Inferior parietal cortex (tissue), 1 donor: ENCODE data around the gene OR6B3.

Experiments
- DNase-seq: peaks from one replicate; pipeline ENCODE4 v3.0.0-alpha.2; 2016; ENCODE audit errors: extremely low spot score

Gene OR6B3

DNA sequence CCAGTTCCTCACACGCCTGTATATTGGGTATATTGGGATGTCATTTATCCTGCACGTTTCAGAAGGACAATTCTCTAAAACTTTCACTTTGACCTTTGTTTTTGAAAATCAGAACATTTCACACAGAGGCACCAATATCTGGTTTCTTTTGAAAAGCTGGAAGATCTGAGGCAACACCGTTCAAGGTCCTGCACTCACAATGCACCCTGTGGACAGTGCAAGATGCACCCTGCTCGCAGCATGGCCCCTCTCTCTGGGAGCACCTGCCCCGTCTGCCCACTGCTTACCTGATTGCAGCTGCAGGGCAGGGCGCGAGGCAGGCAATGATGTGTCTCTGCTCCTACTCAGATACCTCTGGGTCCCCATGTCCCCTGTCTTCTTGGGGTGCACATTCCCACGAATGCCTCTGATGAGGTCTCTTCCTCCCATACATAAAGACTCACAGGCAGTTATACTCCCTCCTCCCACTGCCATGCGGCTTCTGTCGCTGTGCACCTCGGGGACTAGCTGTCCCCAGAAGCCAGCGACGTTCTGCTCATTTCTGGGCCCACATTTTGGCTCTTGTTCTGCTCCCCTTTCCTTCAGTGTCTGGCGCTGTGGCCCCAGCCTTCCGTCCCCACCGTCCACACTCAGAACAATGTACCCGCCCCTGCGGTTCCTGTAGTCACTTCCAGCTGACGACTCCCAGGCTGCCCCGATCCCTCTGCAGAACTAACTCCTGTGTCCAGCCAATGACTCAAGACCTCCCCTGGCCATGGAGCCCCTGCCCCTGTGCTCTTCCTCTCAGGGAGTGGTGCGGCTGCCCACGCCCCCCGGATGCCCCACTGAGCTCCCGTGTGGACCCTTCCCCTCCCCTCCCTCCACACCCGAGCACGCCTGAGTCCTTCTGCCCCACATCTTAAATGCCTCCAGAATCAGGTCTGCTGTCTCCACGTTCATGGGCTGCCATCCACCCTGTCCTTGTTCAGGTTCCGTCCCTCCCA is at the start of gene OR6B3:
Gene OR6B3 (minus strand): TSS at position 349 of the 983 bp plus-strand sequence.
- DNase-seq, result no peak

DNA sequence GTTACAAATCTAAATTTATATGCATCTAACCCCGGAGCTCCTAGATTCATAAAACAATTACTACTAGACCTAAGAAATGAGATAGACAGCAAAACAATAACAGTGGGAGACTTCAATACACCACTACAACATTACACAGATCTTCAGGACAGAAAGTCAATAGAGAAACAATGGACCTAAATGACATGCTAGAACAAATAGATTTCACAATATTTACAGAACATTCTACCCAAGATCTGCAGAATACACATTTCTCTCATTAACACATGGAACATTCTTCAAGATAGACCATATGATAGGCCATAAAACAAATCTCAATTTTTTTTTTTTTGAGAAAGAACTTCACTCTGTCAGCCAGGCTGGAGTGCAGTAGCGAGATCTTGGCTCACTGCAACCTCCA is 45.0 kb upstream of the OR6B3 start:
- DNase-seq, result no peak

GRCh38 chr2:240095556-240096523 is 42.5 kb upstream of the OR6B3 start:
- DNase-seq, result no peak

DNA sequence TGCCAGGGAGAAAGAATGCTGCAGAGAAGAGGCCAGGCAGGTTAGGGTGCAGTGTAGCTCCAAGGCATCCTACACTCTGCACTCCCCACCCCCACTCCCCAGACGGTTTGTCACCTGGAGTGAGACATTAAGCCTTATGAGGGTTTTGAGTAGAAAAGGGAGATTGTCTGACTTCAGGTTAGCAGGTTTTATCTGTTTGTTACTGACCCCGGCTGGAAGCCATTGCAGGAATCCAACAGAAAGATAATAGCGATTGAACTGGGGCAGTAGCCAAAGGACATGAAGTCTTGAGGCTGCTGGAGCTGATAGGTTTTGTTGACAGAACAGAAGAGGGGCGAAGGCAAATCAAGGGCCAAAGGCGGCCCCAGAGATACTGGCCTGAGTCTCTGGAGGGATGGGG is 36.0 kb upstream of the OR6B3 start:
- DNase-seq, result no peak

DNA sequence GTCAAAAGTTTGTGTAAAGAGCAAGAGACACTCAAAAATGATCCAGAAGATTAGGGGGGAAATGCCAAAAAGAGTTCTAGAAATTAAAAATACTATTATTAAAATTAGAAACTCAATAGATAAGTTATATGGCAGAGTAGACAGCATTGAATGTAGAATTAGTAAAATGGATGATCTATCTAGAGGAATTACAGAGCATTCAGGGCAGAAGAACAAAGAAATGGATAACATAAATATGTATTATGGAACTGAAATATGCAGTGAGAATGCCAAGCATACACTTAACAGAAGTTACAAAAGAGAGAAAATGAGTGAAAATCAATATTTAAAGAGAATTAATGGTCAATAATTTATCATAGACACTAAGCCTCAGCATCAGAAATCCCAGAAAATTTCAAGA is 33.2 kb upstream of the OR6B3 start:
- DNase-seq, result no peak

DNA sequence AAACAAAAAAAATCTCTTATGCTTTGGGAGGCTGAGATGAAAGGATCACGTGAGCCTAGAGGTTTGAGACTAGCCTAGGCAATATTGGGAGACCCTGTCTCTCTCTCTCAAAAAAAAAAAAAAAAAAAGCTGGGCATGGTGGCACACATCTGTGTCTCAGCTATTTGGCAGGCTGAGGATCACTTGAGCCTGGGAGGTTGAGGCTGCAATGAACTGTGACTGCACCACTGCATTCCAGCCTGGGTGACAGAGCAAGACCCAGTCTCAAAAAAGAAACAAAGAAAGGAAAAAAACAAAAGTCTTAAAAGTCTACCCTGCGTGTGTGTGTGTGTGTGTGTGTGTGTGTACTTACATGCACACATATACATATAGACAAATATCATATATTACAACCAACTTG is 25.3 kb upstream of the OR6B3 start:
- DNase-seq, result no peak

DNA sequence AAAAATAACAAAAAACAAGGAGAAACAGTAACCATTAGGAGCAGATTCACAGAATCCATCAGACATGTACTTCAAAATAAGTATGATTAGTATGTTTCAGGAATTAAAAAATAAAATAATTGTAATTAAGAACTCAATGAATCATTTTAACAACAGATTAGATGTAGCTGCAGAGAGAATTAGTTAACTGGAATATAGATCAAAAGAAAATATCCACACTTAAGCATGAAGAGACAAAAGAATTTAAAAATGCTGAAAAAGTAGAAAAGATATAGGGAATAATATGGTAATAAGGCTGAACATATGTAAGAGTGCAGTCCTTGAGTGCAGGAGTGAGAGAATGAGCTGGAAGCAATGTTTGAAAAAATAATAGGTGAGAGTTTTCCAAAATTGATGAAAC is 24.1 kb upstream of the OR6B3 start:
- no peak for DNase-seq

DNA sequence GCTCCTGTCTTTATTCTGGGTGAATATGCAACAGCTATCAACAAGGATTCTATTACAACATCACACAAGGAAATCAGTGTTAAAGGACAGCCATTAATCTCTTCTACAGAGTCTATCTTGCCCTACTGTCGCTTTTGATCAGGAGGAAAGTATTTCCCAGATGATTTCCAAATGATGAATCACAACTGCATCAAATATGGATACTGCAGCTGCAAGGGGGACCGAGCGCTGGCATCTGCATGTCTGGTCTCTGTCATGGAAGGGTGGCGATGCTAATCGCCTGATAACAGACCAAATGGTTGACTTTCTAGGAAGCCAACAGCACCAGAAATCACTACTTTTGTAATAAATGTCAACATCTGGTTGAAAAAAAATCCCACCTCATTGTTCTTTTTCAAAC is 21.2 kb upstream of the OR6B3 start:
- no peak for DNase-seq

DNA sequence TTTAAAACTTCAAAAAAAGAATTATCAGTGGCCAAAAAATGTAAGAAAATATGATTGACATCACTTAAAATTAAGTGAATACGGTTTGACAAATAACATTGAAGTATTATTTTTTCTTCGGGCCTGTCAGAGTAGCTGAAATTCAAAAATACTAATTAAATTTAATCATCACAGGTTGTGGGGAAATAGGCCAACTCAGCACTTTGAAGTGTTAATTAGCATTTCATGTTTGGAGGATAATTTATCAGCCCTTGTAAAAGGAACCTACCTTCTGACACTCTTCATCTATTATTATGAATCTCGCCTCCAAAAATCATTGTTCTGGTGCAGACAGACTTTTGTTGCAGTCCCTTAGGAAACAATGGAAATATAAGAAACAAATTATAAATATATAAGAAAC is 17.6 kb upstream of the OR6B3 start:
- DNase-seq, result no peak

- DNase-seq, result no peak
Observed at GRCh38 chr2:240069829-240070228, 16.5 kb upstream of the OR6B3 start.

DNA sequence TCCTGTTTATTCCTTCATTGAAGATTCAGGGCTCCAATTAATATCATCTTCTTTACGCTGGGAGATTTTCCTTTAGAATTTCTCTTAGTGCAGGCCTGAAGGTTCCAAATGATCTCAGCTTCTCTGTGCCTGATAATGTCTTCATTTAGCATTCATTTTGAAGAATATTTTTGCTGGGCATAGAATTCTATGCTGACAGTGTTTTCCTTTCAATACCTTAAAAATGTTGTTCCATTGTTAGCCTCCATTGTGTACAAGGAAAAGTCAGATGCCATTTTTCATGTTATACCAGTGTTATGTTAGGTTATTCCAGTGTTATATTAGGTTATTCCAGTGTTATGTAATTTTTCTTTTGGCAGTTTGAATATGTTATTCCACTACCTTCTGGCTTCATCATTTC is 14.9 kb upstream of the OR6B3 start:
- no peak for DNase-seq

DNA sequence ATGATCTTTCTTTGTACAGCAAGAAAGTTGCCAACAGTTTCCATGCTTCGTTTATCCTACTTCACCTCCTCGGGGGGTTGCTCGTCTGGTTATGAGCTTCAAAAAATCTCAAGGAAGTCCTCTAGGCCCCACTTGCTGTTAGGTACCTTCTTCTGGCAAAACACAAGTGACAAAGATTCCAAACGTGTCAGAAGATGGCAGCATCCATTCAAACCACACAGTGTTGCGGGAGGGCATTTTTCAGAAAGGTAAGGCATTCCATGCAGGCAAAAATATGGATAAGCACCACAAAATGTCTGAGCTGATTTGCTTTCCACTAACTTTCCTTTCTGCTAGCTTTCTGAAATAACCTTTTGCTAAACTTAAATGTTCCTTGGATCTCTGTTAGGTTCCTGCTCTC is 13.2 kb upstream of the OR6B3 start:
- no peak for DNase-seq

- no peak for DNase-seq
Observed at GRCh38 chr2:240064898-240065297, 11.6 kb upstream of the OR6B3 start.

DNA sequence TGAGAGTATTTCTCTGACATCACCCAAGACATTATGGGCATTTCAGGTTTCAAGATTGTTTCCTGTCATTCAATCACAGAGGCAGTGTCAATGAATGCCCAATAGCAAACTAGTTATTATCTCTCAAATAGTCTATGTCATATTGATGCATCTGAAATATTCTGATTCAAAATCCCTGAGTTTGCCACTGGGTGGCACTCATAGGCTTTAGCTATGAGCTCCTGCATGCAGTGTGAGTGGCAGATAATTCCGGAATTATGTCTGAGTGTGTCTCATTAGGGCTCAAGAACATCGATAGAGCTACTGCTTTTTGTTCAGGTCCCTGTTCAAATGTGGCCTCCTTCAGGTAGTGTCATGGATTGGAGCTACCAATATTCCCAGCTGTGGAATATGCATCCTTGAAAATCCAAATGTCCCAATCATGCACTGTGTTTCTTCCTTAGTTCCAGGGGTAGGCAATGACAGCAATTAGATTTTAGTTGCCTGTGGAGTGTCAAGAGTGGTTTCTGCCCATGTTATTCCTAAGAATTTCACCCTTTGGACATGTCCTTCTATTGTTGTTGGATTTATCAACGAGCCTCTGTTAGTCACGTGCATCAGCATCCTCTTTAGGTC is 7.8 kb upstream of the OR6B3 start:
- DNase-seq, result peak; percentile 84

- DNase-seq, result no peak
Observed at GRCh38 chr2:240056678-240057077, 3.4 kb upstream of the OR6B3 start.

GRCh38 chr2:240055177-240055917 is 2.0 kb upstream of the OR6B3 start:
- DNase-seq, result no peak

DNA sequence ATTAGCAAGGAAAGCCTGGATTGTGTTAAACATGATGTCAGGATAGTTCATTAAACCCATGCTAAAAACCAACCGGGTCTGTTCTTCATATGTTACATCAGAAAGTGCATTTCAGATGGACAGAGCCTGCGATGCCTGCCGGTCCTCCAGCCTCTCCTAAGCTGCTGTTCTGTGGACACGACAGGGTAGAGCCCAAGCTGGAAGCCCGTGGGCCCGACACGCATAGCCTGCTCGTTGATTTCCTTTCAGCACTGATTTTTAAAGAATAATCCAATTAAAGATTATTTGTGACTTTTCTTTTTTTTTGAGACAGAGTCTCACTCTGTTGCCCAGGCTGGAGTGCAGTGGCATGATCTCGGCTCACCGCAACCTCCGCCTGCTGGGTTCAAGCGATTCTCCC is 797 bp downstream of the OR6B3 start:
- DNase-seq, result no peak

GRCh38 chr2:240051697-240052096 is 1.6 kb downstream of the OR6B3 start:
- peak; percentile 73 for DNase-seq

GRCh38 chr2:240050278-240050677 is 3.0 kb downstream of the OR6B3 start:
- no peak for DNase-seq

DNA sequence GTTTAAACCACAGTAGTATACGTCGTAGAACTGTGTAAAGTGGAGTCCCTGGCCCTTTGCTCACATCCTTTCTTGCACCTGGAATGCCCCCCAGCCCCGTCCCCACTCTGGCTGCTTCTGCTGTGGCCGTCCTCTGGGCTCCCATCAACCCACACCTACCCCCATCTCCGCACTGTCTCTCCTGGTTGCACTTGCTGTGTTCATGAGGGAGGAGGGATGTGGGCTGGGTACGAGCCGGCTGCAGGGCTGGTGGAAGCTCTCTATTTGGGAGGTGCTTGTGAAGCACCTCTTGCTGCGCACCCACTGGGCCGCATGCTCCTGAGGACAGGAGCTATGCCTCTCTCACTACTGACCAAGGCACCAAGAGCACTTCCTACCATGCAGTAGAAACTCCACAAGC is 5.1 kb downstream of the OR6B3 start:
- no peak for DNase-seq

DNA sequence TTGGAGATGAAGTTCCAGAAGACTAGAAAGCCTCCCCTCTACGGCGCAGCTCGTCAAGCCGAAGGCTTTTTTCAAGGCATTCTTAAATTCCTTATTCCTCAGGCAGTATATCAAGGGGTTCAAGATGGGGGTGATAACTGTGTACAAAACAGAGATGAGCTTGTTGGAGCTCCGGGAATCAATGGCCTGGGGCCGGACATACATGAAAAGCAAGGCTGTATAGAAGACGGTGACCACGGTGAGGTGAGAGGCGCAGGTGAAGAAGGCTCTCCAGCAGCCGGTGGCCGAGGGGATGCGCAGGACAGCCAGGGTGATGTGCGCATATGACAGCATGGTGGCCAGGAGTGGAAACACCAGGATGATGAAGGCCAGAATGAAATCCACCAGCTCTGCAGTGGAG is 8.2 kb downstream of the OR6B3 start:
- DNase-seq, result no peak
